Stimulated activated naive CD4-positive, alpha-beta T cell treated with Interleukin-2 at 50 U/mL for 16 hours (primary cell): ENCODE measurements around the gene SLC24A4.

Experiments
- DNase-seq: peaks from one replicate; lab custom pipeline; 2025; lab: John Stamatoyannopoulos, UW

The SLC24A4 gene

GRCh38 chr14:92500491-92500941, 177.6 kb downstream of the SLC24A4 start:
- DNase-seq: no peak

GRCh38 chr14:92501891-92502351, 179.0 kb downstream of the SLC24A4 start:
- DNase-seq: no peak

- DNase-seq: no peak
Observed at GRCh38 chr14:92502541-92503286, 179.7 kb downstream of the SLC24A4 start.

- DNase-seq: no peak
Observed at GRCh38 chr14:92503756-92504491, 181.0 kb downstream of the SLC24A4 start.

- no peak for DNase-seq
Observed at GRCh38 chr14:92505826-92506225, 182.9 kb downstream of the SLC24A4 start.

- DNase-seq: no peak
Observed at GRCh38 chr14:92506231-92506630, 183.3 kb downstream of the SLC24A4 start.

- DNase-seq: no peak
Observed at GRCh38 chr14:92507174-92507768, 184.3 kb downstream of the SLC24A4 start.

- no peak for DNase-seq
Observed at GRCh38 chr14:92510972-92511371, 188.0 kb downstream of the SLC24A4 start.

- DNase-seq: no peak
Observed at GRCh38 chr14:92511453-92512238, 188.7 kb downstream of the SLC24A4 start.

- no peak for DNase-seq
Observed at GRCh38 chr14:92512807-92513203, 189.8 kb downstream of the SLC24A4 start.

GRCh38 chr14:92513204-92513965, 190.4 kb downstream of the SLC24A4 start, which contains the start of gene RIN3:
RIN3 (plus strand) TSS chr14:92513781; CDS start chr14:92513933, 152 bp downstream.
- no peak for DNase-seq

- DNase-seq: no peak
Observed at GRCh38 chr14:92513966-92514843, 191.2 kb downstream of the SLC24A4 start.

- no peak for DNase-seq
Observed at GRCh38 chr14:92514844-92515514, 192.0 kb downstream of the SLC24A4 start.

- DNase-seq: no peak
Observed at GRCh38 chr14:92515546-92516343, 192.8 kb downstream of the SLC24A4 start.

- DNase-seq: no peak
Observed at GRCh38 chr14:92516344-92516965, 193.5 kb downstream of the SLC24A4 start.

GRCh38 chr14:92516966-92517506, 194.1 kb downstream of the SLC24A4 start:
- no peak for DNase-seq

- no peak for DNase-seq
Observed at GRCh38 chr14:92517761-92518160, 194.8 kb downstream of the SLC24A4 start.
